NCI-H748 treated with DMSO at 0.1 percent for 48 hours (cell line): ENCODE data around the gene MET.
"Not testable (repeated sequence)": the region's sequence is repeated elsewhere in the genome, so short reads cannot be mapped to it uniquely, and the experiment has no call there.

Experiments
- DNase-seq: peaks from one replicate; lab custom pipeline; 2025; lab: John Stamatoyannopoulos, UW

The MET gene

GRCh38 chr7:116809636-116810266 lies 137.8 kb downstream of the MET start:
- DNase-seq = peak; percentile 92

GRCh38 chr7:116810267-116811116 lies 138.5 kb downstream of the MET start:
- DNase-seq = no peak

GRCh38 chr7:116811768-116812167 lies 139.8 kb downstream of the MET start:
- DNase-seq = no peak

- DNase-seq = no peak
These were observed 140.9 kb downstream of the MET start for GRCh38 chr7:116812860-116813259.

- DNase-seq = not testable (repeated sequence)
These were observed 141.4 kb downstream of the MET start for GRCh38 chr7:116813371-116813770.

- no peak for DNase-seq
These were observed 143.0 kb downstream of the MET start for GRCh38 chr7:116815041-116815440.

- DNase-seq = no peak
These were observed 148.2 kb downstream of the MET start for GRCh38 chr7:116820149-116820548.

GRCh38 chr7:116821647-116822046 lies 149.7 kb downstream of the MET start:
- not testable (repeated sequence) for DNase-seq

- DNase-seq = no peak
These were observed 152.5 kb downstream of the MET start for GRCh38 chr7:116824449-116824848.

GRCh38 chr7:116828281-116828680 lies 156.3 kb downstream of the MET start:
- no peak for DNase-seq

- DNase-seq = no peak
These were observed 157.0 kb downstream of the MET start for GRCh38 chr7:116829041-116829440.

GRCh38 chr7:116829493-116829892 lies 157.5 kb downstream of the MET start:
- no peak for DNase-seq

- no peak for DNase-seq
These were observed 160.7 kb downstream of the MET start for GRCh38 chr7:116832692-116833091.

GRCh38 chr7:116834815-116835504 lies 163.0 kb downstream of the MET start:
- no peak for DNase-seq

- no peak for DNase-seq
These were observed 164.1 kb downstream of the MET start for GRCh38 chr7:116836048-116836447.

- DNase-seq = no peak
These were observed 164.9 kb downstream of the MET start for GRCh38 chr7:116836911-116837310.

GRCh38 chr7:116837586-116837985 lies 165.6 kb downstream of the MET start:
- no peak for DNase-seq

- DNase-seq = no peak
These were observed 168.3 kb downstream of the MET start for GRCh38 chr7:116840256-116840655.

GRCh38 chr7:116842371-116842770 lies 170.4 kb downstream of the MET start:
- DNase-seq = no peak

- DNase-seq = no peak
These were observed 171.4 kb downstream of the MET start for GRCh38 chr7:116843378-116843777.
